Ishikawa (cell line): Measurements from ENCODE around the gene ATP2B2.

Source experiments
- CEBPB ChIP-seq: IDR thresholded peaks from 2 replicates; pipeline ENCODE4 v1.6.1; 2012
- CREB1 ChIP-seq: IDR thresholded peaks from 2 replicates; pipeline ENCODE4 v1.6.1; 2012; ENCODE audit warnings: low read depth
- EGR1 ChIP-seq: IDR thresholded peaks from 2 replicates; pipeline ENCODE4 v1.6.1; 2012
- EP300 ChIP-seq: IDR thresholded peaks from 2 replicates; pipeline ENCODE4 v1.6.1; 2012; ENCODE audit warnings: borderline replicate concordance
- FOXM1 ChIP-seq: IDR thresholded peaks from 2 replicates; pipeline ENCODE4 v1.6.1; 2012; ENCODE audit warnings: low read depth, borderline replicate concordance
- NFIC ChIP-seq: IDR thresholded peaks from 2 replicates; pipeline ENCODE4 v1.6.1; 2012
- RAD21 ChIP-seq: IDR thresholded peaks from 2 replicates; pipeline ENCODE4 v1.6.1; 2012; ENCODE audit warnings: low read depth
- REST ChIP-seq: IDR thresholded peaks from 2 replicates; pipeline ENCODE4 v1.6.1; 2012; ENCODE audit warnings: low read depth, mild to moderate bottlenecking
- TAF1 ChIP-seq: IDR thresholded peaks from 2 replicates; pipeline ENCODE4 v1.6.1; 2012; ENCODE audit warnings: low read depth, mild to moderate bottlenecking
- TCF12 ChIP-seq: IDR thresholded peaks from 2 replicates; pipeline ENCODE4 v1.6.1; 2012; ENCODE audit warnings: low read depth
- TEAD4 ChIP-seq: IDR thresholded peaks from 2 replicates; pipeline ENCODE4 v1.6.1; 2012
- YY1 ChIP-seq: IDR thresholded peaks from 2 replicates; pipeline ENCODE4 v1.6.1; 2012; ENCODE audit warnings: low read depth
- ZBTB7A ChIP-seq: IDR thresholded peaks from 2 replicates; pipeline ENCODE4 v1.6.1; 2012; ENCODE audit warnings: low read depth
- TF ChIP-seq, protein P1 (sequence below): IDR thresholded peaks from 2 replicates; pipeline ENCODE4 v1.6.1; 2012
- TF ChIP-seq, protein P2 (sequence below): IDR thresholded peaks from 2 replicates; pipeline ENCODE4 v1.6.1; 2012

Gene ATP2B2

GRCh38 chr3:10365316-10365715 lies 140.1 kb downstream of the ATP2B2 start:
- TF ChIP-seq TCF12, result no peak
- TF ChIP-seq FOXM1, result no peak

GRCh38 chr3:10364806-10365205 lies 140.6 kb downstream of the ATP2B2 start:
- TF ChIP-seq RAD21, result no peak
- TF ChIP-seq EGR1, result no peak
- TF ChIP-seq TCF12, result no peak
- no peak for TF ChIP-seq FOXM1
- no peak for TF ChIP-seq TEAD4
- no peak for TF ChIP-seq CEBPB
- no peak for TF ChIP-seq EP300
- TF ChIP-seq, protein P1, sequence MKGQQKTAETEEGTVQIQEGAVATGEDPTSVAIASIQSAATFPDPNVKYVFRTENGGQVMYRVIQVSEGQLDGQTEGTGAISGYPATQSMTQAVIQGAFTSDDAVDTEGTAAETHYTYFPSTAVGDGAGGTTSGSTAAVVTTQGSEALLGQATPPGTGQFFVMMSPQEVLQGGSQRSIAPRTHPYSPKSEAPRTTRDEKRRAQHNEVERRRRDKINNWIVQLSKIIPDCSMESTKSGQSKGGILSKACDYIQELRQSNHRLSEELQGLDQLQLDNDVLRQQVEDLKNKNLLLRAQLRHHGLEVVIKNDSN, result no peak
- no peak for TF ChIP-seq ZBTB7A
- TF ChIP-seq, protein P2, sequence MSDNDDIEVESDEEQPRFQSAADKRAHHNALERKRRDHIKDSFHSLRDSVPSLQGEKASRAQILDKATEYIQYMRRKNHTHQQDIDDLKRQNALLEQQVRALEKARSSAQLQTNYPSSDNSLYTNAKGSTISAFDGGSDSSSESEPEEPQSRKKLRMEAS, result no peak
- no peak for TF ChIP-seq TAF1
- no peak for TF ChIP-seq REST
- TF ChIP-seq NFIC, result no peak
- TF ChIP-seq CREB1, result no peak
- TF ChIP-seq YY1, result no peak

DNA sequence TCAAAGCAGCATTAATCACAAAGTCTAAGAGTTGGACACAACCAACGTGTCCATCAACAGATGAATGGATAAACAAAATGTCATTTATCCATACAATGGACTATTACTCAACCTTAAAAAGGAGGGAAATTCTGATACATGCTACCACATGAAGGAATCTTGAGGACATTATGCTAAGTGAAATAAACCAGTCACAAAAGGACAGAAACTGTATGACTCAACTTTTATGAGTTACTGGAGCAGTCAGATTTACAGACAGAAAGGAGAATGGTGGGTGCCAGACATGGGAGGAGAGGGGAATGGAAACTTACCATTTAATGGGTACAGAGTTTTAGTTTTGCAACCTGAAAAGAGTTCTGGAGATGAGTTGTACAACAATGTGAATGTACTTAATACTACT lies 141.5 kb downstream of the ATP2B2 start:
- no peak for TF ChIP-seq TAF1
- no peak for TF ChIP-seq NFIC
- TF ChIP-seq EGR1, result no peak
- TF ChIP-seq CEBPB, result no peak
- TF ChIP-seq RAD21, result no peak
- TF ChIP-seq CREB1, result no peak
- no peak for TF ChIP-seq REST
- no peak for TF ChIP-seq FOXM1
- no peak for TF ChIP-seq TEAD4
- no peak for TF ChIP-seq TCF12
- TF ChIP-seq, protein P1, result no peak
- TF ChIP-seq EP300, result no peak
- TF ChIP-seq ZBTB7A, result no peak
- TF ChIP-seq YY1, result no peak
- TF ChIP-seq, protein P2, result no peak

DNA sequence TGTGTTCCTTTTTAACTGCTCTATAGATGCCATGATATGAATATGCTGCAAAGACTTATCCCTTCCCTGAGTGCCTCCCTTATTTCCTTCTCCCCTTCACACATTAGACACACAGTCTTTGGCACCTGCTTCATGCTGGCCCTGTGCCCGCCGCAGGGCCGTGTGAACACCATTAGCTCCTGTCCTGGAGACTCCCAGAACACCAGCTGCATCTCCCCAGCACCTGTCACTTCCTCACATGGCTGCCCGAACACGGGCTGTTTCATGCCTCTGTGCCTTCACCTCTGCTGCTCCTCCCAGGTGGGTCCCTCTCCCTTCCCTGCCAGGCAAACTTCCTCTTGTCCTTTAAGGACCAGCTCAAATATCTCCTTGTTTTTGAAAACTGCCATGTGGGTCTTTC lies 144.0 kb downstream of the ATP2B2 start:
- TF ChIP-seq TEAD4, result no peak

- TF ChIP-seq REST (no peak), YY1 (no peak), CEBPB (no peak), ZBTB7A (no peak), TAF1 (no peak), NFIC (no peak), FOXM1 (no peak), CREB1 (no peak), TEAD4 (no peak), EP300 (no peak), TCF12 (no peak), EGR1 (no peak), RAD21 (no peak)
- TF ChIP-seq, protein P2, result no peak
- TF ChIP-seq, protein P1, result no peak
Observed at GRCh38 chr3:10360478-10360877, 144.9 kb downstream of the ATP2B2 start.
